Stimulated activated CD8-positive, alpha-beta memory T cell treated with anti-CD3 and anti-CD28 coated beads, Interleukin-12 subunit alpha, Interleukin-12 subunit beta, amount 100 ng/mL, for 24 hours (primary cell): ENCODE measurements around the gene FRAS1.
"Not testable (repeated sequence)": the region's sequence is repeated elsewhere in the genome, so short reads cannot be mapped to it uniquely, and the experiment has no call there.

Experiments used
- DNase-seq: peaks from one replicate; pipeline ENCODE4 v3.0.0-alpha.2; 2020; ENCODE audit errors: extremely low read depth

The FRAS1 gene

GRCh38 chr4:78057135-78057599 is at the start of gene FRAS1:
Gene FRAS1, plus strand, starts transcription at chr4:78057323. Its CDS starts 687 bp downstream, at chr4:78058010.
- DNase-seq: no peak

- not testable (repeated sequence) for DNase-seq
These were observed 46.1 kb upstream of the FRAS1 start for GRCh38 chr4:78011003-78011402.

GRCh38 chr4:78014889-78015886 is 41.9 kb upstream of the FRAS1 start:
- no peak for DNase-seq

GRCh38 chr4:78018271-78019049 is 38.7 kb upstream of the FRAS1 start:
- no peak for DNase-seq

- DNase-seq: no peak
These were observed 37.7 kb upstream of the FRAS1 start for GRCh38 chr4:78019414-78019813.

- no peak for DNase-seq
These were observed 36.4 kb upstream of the FRAS1 start for GRCh38 chr4:78020677-78021076.

- DNase-seq: no peak
These were observed 34.6 kb upstream of the FRAS1 start for GRCh38 chr4:78022517-78022916.

- DNase-seq: no peak
These were observed 33.0 kb upstream of the FRAS1 start for GRCh38 chr4:78024085-78024484.

GRCh38 chr4:78024576-78025091 is 32.5 kb upstream of the FRAS1 start:
- DNase-seq: no peak

- no peak for DNase-seq
These were observed 25.6 kb upstream of the FRAS1 start for GRCh38 chr4:78031417-78031950.

GRCh38 chr4:78032446-78032845 is 24.7 kb upstream of the FRAS1 start:
- DNase-seq: no peak

- DNase-seq: no peak
These were observed 24.2 kb upstream of the FRAS1 start for GRCh38 chr4:78032929-78033328.

- DNase-seq: no peak
These were observed 23.3 kb upstream of the FRAS1 start for GRCh38 chr4:78033861-78034260.

- no peak for DNase-seq
These were observed 18.4 kb upstream of the FRAS1 start for GRCh38 chr4:78038704-78039103.

- DNase-seq: no peak
These were observed 17.4 kb upstream of the FRAS1 start for GRCh38 chr4:78039678-78040077.

GRCh38 chr4:78040431-78040830 is 16.7 kb upstream of the FRAS1 start:
- no peak for DNase-seq

GRCh38 chr4:78047366-78047765 is 9.8 kb upstream of the FRAS1 start:
- DNase-seq: no peak

GRCh38 chr4:78056265-78057129 is 626 bp upstream of the FRAS1 start:
- DNase-seq: no peak

GRCh38 chr4:78057600-78058550 is 752 bp downstream of the FRAS1 start:
- DNase-seq: no peak
